ENCODE measurements around the gene ADIPOQ. TPM values are rescaled to one million over a fixed set of nuclear protein-coding genes. Genes with fewer than 3 reads are reported as not detected.

The ADIPOQ gene
- total RNA-seq, 6 experiments from 2014 or later: not detected

GRCh38 chr3:186879781-186880180 lies 37.3 kb downstream of the ADIPOQ start:
- DNase-seq (no peak), ATAC-seq (no peak)
- Histone ChIP-seq H3K27me3 (no peaks in the 10 kb centered on the region), H3K27ac (no peak overlapping the region), H3K9me3 (no peaks in the 10 kb centered on the region), H3K4me3 (no peak overlapping the region), H3K36me3 (no peaks in the 10 kb centered on the region), H3K4me1 (no peaks in the 10 kb centered on the region)
- intact Hi-C loops (cut with DNase I): no loop called here
- TF ChIP-seq POLR2A (IDR thresholded peaks at IDR 0.05) (no peak), CTCF (IDR thresholded peaks at IDR 0.05) (no peak)
- 100% methylated on average over 1 of the region's 1 CpG for WGBS (ENCODE audit: insufficient coverage, low coverage, low lambda C conversion rate, missing lambda C conversion rate)

- intact Hi-C loops (cut with DNase I): no loop called here
- no peak for ATAC-seq
- WGBS (ENCODE audit: insufficient coverage, low coverage, low lambda C conversion rate, missing lambda C conversion rate): 75% methylated on average over 4 of the region's 4 CpGs
Measured at GRCh38 chr3:186880406-186880805, 37.9 kb downstream of the ADIPOQ start.

GRCh38 chr3:186882150-186882524 lies 39.6 kb downstream of the ADIPOQ start:
- no peak for ATAC-seq

More at GRCh38 chr3:186880406-186880805, 37.9 kb downstream of the ADIPOQ start:
- DNase-seq: no peak
- no peak overlapping the region for H3K27ac ChIP-seq
- TF ChIP-seq POLR2A (IDR thresholded peaks at IDR 0.05) (no peak), CTCF (IDR thresholded peaks at IDR 0.05) (no peak)
- H3K4me3 ChIP-seq: no peak overlapping the region
- H3K4me1 ChIP-seq: no peaks in the 10 kb centered on the region
- H3K27me3 ChIP-seq: no peaks in the 10 kb centered on the region
- H3K36me3 ChIP-seq: no peaks in the 10 kb centered on the region
- no peaks in the 10 kb centered on the region for H3K9me3 ChIP-seq

GRCh38 chr3:186882881-186883685 lies 40.6 kb downstream of the ADIPOQ start:
- intact Hi-C loops (cut with DNase I): no loop called here
- peak in 3 of 4 donors; percentile 33 to 63 (median 60) for ATAC-seq
- H3K9me3 ChIP-seq: no peaks in the 10 kb centered on the region
- H3K4me1 ChIP-seq: no peaks in the 10 kb centered on the region
- DNase-seq: no peak
- H3K27ac ChIP-seq: no peak overlapping the region
- 87% methylated on average over 6 of the region's 6 CpGs for WGBS (ENCODE audit: insufficient coverage, low coverage, low lambda C conversion rate, missing lambda C conversion rate)
- H3K4me3 ChIP-seq: no peak overlapping the region
- no peaks in the 10 kb centered on the region for H3K36me3 ChIP-seq
- no peaks in the 10 kb centered on the region for H3K27me3 ChIP-seq
- no peak for TF ChIP-seq POLR2A (IDR thresholded peaks at IDR 0.05)
- TF ChIP-seq CTCF (IDR thresholded peaks at IDR 0.05): no peak

More at GRCh38 chr3:186882150-186882524, 39.6 kb downstream of the ADIPOQ start:
- intact Hi-C loops (cut with DNase I): no loop called here
- 37% methylated on average over 4 of the region's 4 CpGs for WGBS (ENCODE audit: insufficient coverage, low coverage, low lambda C conversion rate, missing lambda C conversion rate)
- no peak for DNase-seq
- Histone ChIP-seq H3K27ac (no peak overlapping the region), H3K4me3 (no peak overlapping the region), H3K9me3 (no peaks in the 10 kb centered on the region), H3K27me3 (no peaks in the 10 kb centered on the region), H3K4me1 (no peaks in the 10 kb centered on the region), H3K36me3 (no peaks in the 10 kb centered on the region)
- no peak for TF ChIP-seq CTCF (IDR thresholded peaks at IDR 0.05)
- no peak for TF ChIP-seq POLR2A (IDR thresholded peaks at IDR 0.05)
